GM18499 (cell line): ENCODE measurements around the gene FAM228B.

Experiments
- ATAC-seq: cut with Tn5 transposase; IDR thresholded peaks from one replicate; pipeline ENCODE4 v1.9.1; 2021; ENCODE audit warnings: moderate number of reproducible peaks; ENCODE audit not compliant: insufficient read depth, unreplicated experiment

Gene FAM228B

GRCh38 chr2:24152413-24153197 is 29.3 kb downstream of the FAM228B start:
- ATAC-seq = no peak

- no peak for ATAC-seq
Observed at GRCh38 chr2:24153478-24153877, 30.2 kb downstream of the FAM228B start.

- ATAC-seq = no peak
Observed at GRCh38 chr2:24158131-24158530, 34.9 kb downstream of the FAM228B start.

- ATAC-seq = no peak
Observed at GRCh38 chr2:24159708-24160107, 36.4 kb downstream of the FAM228B start.

- no peak for ATAC-seq
Observed at GRCh38 chr2:24160761-24161160, 37.5 kb downstream of the FAM228B start.

GRCh38 chr2:24162494-24162893 is 39.2 kb downstream of the FAM228B start:
- ATAC-seq = no peak

GRCh38 chr2:24163186-24163585 is 39.9 kb downstream of the FAM228B start:
- no peak for ATAC-seq

GRCh38 chr2:24163601-24164000 is 40.3 kb downstream of the FAM228B start:
- ATAC-seq = no peak

- ATAC-seq = peak; percentile 49
Observed at GRCh38 chr2:24164416-24164973, 41.2 kb downstream of the FAM228B start.

- no peak for ATAC-seq
Observed at GRCh38 chr2:24169023-24169422, 45.8 kb downstream of the FAM228B start.

GRCh38 chr2:24174851-24175277 is 51.6 kb downstream of the FAM228B start, which contains the start of gene FAM228A:
Gene FAM228A (plus strand): TSS chr2:24175053. CDS start chr2:24175481, 428 bp downstream.
- ATAC-seq = no peak

GRCh38 chr2:24175631-24176187 is 52.4 kb downstream of the FAM228B start:
- ATAC-seq = no peak

- no peak for ATAC-seq
Observed at GRCh38 chr2:24176326-24176725, 53.1 kb downstream of the FAM228B start.

GRCh38 chr2:24179683-24180082 is 56.4 kb downstream of the FAM228B start:
- ATAC-seq = no peak

GRCh38 chr2:24181849-24182248 is 58.6 kb downstream of the FAM228B start:
- ATAC-seq = no peak

GRCh38 chr2:24182507-24182906 is 59.2 kb downstream of the FAM228B start:
- no peak for ATAC-seq

GRCh38 chr2:24183366-24184069 is 60.2 kb downstream of the FAM228B start:
- ATAC-seq = no peak

- ATAC-seq = no peak
Observed at GRCh38 chr2:24189551-24189950, 66.3 kb downstream of the FAM228B start.

GRCh38 chr2:24190503-24190902 is 67.2 kb downstream of the FAM228B start:
- ATAC-seq = no peak

GRCh38 chr2:24191156-24191555 is 67.9 kb downstream of the FAM228B start:
- ATAC-seq = no peak

- no peak for ATAC-seq
Observed at GRCh38 chr2:24191848-24192247, 68.6 kb downstream of the FAM228B start.
